ENCODE results near the gene PADI3. TPM values are rescaled to one million over a fixed set of nuclear protein-coding genes. Genes with fewer than 3 reads are reported as not detected.

Gene PADI3
- total and polyA plus RNA-seq, 9 of the 15 experiments (the other 6 are each of a cell fraction or from before 2014, with no cell fraction given) = not detected

- TF ChIP-seq ATF3 (IDR thresholded peaks at IDR 0.05) (peak; percentile 66), ATF3 (CRISPR knock-in tag; conservative IDR thresholded peaks at IDR 0.05) (no peak), MYC (IDR thresholded peaks at IDR 0.05; ENCODE audit: low read depth, low read length) (peak; percentile 21; the same call in 1 of the 2 replicates), MYC (CRISPR knock-in tag; IDR thresholded peaks at IDR 0.05; ENCODE audit: borderline replicate concordance, low read depth) (no peak), KDM5B (IDR thresholded peaks at IDR 0.05; ENCODE audit: insufficient replicate concordance, low read depth, low read length) (no peak), CTBP1 (IDR thresholded peaks at IDR 0.05; ENCODE audit: borderline replicate concordance) (peak; percentile 71), KLF13 (tag; IDR thresholded peaks at IDR 0.05; ENCODE audit: borderline replicate concordance, low read depth) (0 out of 2 replicates have a peak, but pooled peaks have one; percentile 43), ATF1 (CRISPR knock-in tag; IDR thresholded peaks at IDR 0.05) (no peak), ATF1 (tag; IDR thresholded peaks at IDR 0.05) (0 out of 2 replicates have a peak, but pooled peaks have one; percentile 31), ZNF316 (IDR thresholded peaks at IDR 0.05) (peak; percentile 24; the same call in 1 of the 2 replicates), REST (IDR thresholded peaks at IDR 0.05; ENCODE audit: borderline replicate concordance) (peak; percentile 94), REST (CRISPR knock-in tag; IDR thresholded peaks at IDR 0.05; ENCODE audit: low read depth) (no peak), ZEB2 (IDR thresholded peaks at IDR 0.05) (peak; percentile 43; the same call in 1 of the 2 replicates), JUND (IDR thresholded peaks at IDR 0.05; ENCODE audit: borderline replicate concordance, low read depth, low read length) (peak; percentile 87), JUND (tag; IDR thresholded peaks at IDR 0.05; ENCODE audit: borderline replicate concordance, low read depth, low read length) (peak; percentile 81; the same call in 2 of the 3 replicates), TCF3 (CRISPR knock-in tag; IDR thresholded peaks at IDR 0.05) (no peak), C11orf30 (IDR thresholded peaks at IDR 0.05; ENCODE audit: low read depth) (peak; percentile 24; the same call in 1 of the 2 replicates), RCOR1 (IDR thresholded peaks at IDR 0.05; ENCODE audit: borderline replicate concordance in 1 of 2, low read depth in 2 of 2, low read length in 2 of 2) (peak in 1 of 2 experiments; percentile 62; a peak in 2 of 4 replicates), ESRRA (IDR thresholded peaks at IDR 0.05; ENCODE audit: borderline replicate concordance, low read depth) (peak; percentile 15; the same call in 1 of the 2 replicates), PURB (CRISPR knock-in tag; IDR thresholded peaks at IDR 0.05; ENCODE audit: low read depth) (no peak), NFIC (IDR thresholded peaks at IDR 0.05) (peak; percentile 82)
Measured at GRCh38 chr1:17236779-17237560, 11.9 kb upstream of the PADI3 start (continued).
